SIG-M5 treated with dmso at 0.1 percent for 504 hours (cell line): ENCODE data around the gene HYOU1.
A peak's percentile ranks its signal among the peaks of the same experiment; 100 is the strongest.
"Not testable (repeated sequence)": the region's sequence is repeated elsewhere in the genome, so short reads cannot be mapped to it uniquely, and the experiment has no call there.

Experiments
- DNase-seq: peaks from one replicate; lab custom pipeline; 2025; ENCODE audit not compliant: unreplicated experiment; lab: John Stamatoyannopoulos, UW

Gene HYOU1

GRCh38 chr11:119085437-119085847 lies 28.4 kb upstream of the HYOU1 start:
- DNase-seq = no peak

GRCh38 chr11:119084663-119085436 lies 27.8 kb upstream of the HYOU1 start, which contains the start of gene HMBS:
Gene HMBS (plus strand): TSS chr11:119084881. CDS start chr11:119085034, 153 bp downstream.
- peak; percentile 93 for DNase-seq

- DNase-seq = no peak
Measured at GRCh38 chr11:119081682-119082260, 24.8 kb upstream of the HYOU1 start.

GRCh38 chr11:119078675-119079420 lies 21.8 kb upstream of the HYOU1 start:
- DNase-seq = no peak

- no peak for DNase-seq
Measured at GRCh38 chr11:119077839-119078238, 20.8 kb upstream of the HYOU1 start.

- peak; percentile 97 for DNase-seq
Measured at GRCh38 chr11:119067371-119068222, 10.6 kb upstream of the HYOU1 start, which contains the start of gene VPS11. Gene VPS11 (plus strand): TSS chr11:119067818. CDS start chr11:119067824, 6 bp downstream.

GRCh38 chr11:119065369-119065768 lies 8.4 kb upstream of the HYOU1 start:
- peak; percentile 51 for DNase-seq

GRCh38 chr11:119062779-119063178 lies 5.8 kb upstream of the HYOU1 start:
- DNase-seq = no peak

- DNase-seq = no peak
Measured at GRCh38 chr11:119061256-119061655, 4.3 kb upstream of the HYOU1 start.

- DNase-seq = not testable (repeated sequence)
Measured at GRCh38 chr11:119059128-119059527, 2.1 kb upstream of the HYOU1 start.

- no peak for DNase-seq
Measured at GRCh38 chr11:119056421-119056999, 495 bp downstream of the HYOU1 start.

- DNase-seq = peak; percentile 61
Measured at GRCh38 chr11:119055901-119056300, 1.1 kb downstream of the HYOU1 start.

GRCh38 chr11:119054418-119054817 lies 2.6 kb downstream of the HYOU1 start:
- no peak for DNase-seq

GRCh38 chr11:119052163-119052814 lies 4.7 kb downstream of the HYOU1 start:
- no peak for DNase-seq

- DNase-seq = no peak
Measured at GRCh38 chr11:119051440-119052162, 5.4 kb downstream of the HYOU1 start.

GRCh38 chr11:119049081-119049480 lies 7.9 kb downstream of the HYOU1 start:
- no peak for DNase-seq

GRCh38 chr11:119048644-119049043 lies 8.4 kb downstream of the HYOU1 start:
- DNase-seq = no peak

GRCh38 chr11:119047205-119047604 lies 9.8 kb downstream of the HYOU1 start:
- DNase-seq = no peak

- DNase-seq = no peak
Measured at GRCh38 chr11:119046489-119046888, 10.5 kb downstream of the HYOU1 start.
